ENCODE data around the gene WDR12. TPM values are rescaled to one million over a fixed set of nuclear protein-coding genes. Genes with fewer than 3 reads are reported as not detected.

The WDR12 gene
- total RNA-seq, 1 experiment from 2014 or later = 60.5 TPM

- no peak overlapping the region for H3K27ac ChIP-seq (ENCODE audit: low read length)
- H4K20me1 ChIP-seq (ENCODE audit: low read length) = no peaks in the 10 kb centered on the region
- no peaks in the 10 kb centered on the region for H3K9me3 ChIP-seq (ENCODE audit: low read length)
- no peak overlapping the region for H3K9ac ChIP-seq (ENCODE audit: low read length)
- no peaks in the 10 kb centered on the region for H3K9me2 ChIP-seq (replicated peaks; ENCODE audit: low read length)
- CTCF ChIA-PET = no interaction called here
- H2AFZ ChIP-seq (ENCODE audit: low read length) = no peak overlapping the region
- POLR2A ChIA-PET (ENCODE audit: unreplicated experiment) = interaction anchor here (0.5 kb wide), 1 partner anchor 161 kb away, joined by 3 read pairs; no protein-coding TSS in a partner anchor
- no peaks in the 10 kb centered on the region for H3K4me1 ChIP-seq (ENCODE audit: insufficient read depth, low read length)
- no TSS peak for BruUV-seq (replicated peaks)
- DNase-seq (no peak), ATAC-seq (no peak)
- no peaks in the 10 kb centered on the region for H3K27me3 ChIP-seq (ENCODE audit: low read length)
- no peak for TF ChIP-seq EZH2 (IDR thresholded peaks at IDR 0.05; ENCODE audit: low read length, unreplicated experiment)
- TF ChIP-seq, protein P1, sequence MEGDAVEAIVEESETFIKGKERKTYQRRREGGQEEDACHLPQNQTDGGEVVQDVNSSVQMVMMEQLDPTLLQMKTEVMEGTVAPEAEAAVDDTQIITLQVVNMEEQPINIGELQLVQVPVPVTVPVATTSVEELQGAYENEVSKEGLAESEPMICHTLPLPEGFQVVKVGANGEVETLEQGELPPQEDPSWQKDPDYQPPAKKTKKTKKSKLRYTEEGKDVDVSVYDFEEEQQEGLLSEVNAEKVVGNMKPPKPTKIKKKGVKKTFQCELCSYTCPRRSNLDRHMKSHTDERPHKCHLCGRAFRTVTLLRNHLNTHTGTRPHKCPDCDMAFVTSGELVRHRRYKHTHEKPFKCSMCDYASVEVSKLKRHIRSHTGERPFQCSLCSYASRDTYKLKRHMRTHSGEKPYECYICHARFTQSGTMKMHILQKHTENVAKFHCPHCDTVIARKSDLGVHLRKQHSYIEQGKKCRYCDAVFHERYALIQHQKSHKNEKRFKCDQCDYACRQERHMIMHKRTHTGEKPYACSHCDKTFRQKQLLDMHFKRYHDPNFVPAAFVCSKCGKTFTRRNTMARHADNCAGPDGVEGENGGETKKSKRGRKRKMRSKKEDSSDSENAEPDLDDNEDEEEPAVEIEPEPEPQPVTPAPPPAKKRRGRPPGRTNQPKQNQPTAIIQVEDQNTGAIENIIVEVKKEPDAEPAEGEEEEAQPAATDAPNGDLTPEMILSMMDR (conservative IDR thresholded peaks at IDR 0.05; ENCODE audit: low read depth, low read length) = no peak
- TF ChIP-seq EZH2phosphoT487 (IDR thresholded peaks at IDR 0.05; ENCODE audit: borderline replicate concordance, low read length) = no peak
- no peak overlapping the region for H3K4me2 ChIP-seq (ENCODE audit: low read length)
- H3K4me3 ChIP-seq (ENCODE audit: low read length) = no peak overlapping the region
- no peaks in the 10 kb centered on the region for H3F3A ChIP-seq (ENCODE audit: low read length, unreplicated experiment)
- no peaks in the 10 kb centered on the region for H3K79me2 ChIP-seq (ENCODE audit: low read length)
- intact Hi-C loops (cut with micrococcal nuclease) = no loop called here
- peaks cover 17% of the 10 kb centered on the region; the same call in 1 of the 2 replicates for H3K36me3 ChIP-seq (ENCODE audit: low read depth, low read length)
Observed at GRCh38 chr2:202885190-202885589, 26.3 kb downstream of the WDR12 start.

DNA sequence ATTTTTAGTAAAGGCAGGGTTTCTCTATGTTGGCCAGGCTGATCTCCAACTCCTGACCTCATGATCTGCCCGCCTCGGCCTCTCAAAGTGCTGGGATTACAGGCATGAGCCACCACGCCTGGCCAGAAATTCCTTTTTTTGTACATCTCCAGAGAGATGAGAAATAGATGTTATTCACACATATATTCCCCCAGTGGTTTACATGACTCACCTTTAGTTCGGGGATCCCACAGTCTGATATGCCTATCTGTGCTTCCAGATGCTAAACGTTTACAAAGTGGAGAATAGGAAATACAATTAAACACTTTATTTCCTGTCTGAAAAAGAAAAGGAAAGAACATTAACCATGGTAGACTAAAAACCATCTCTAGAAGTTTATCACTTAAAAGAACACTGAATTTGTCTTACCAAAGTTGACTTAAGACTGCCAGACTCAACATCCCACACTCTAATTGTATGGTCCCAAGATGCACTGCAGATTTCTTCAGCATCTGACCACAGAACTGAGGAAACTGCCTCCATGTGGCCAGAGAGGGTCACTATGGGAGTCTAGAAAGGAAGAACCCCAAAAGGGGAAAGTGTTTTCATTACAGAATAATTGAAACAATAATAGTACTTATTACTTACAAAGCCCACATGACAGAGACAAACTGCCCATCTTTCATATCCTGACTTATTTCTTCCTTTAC is 27.3 kb downstream of the WDR12 start:
- Histone ChIP-seq H3K27me3 (ENCODE audit: low read length) (no peaks in the 10 kb centered on the region), H3K4me3 (ENCODE audit: low read length) (no peak overlapping the region), H3K9me2 (replicated peaks; ENCODE audit: low read length) (no peaks in the 10 kb centered on the region), H3K27ac (ENCODE audit: low read length) (no peak overlapping the region), H3K9ac (ENCODE audit: low read length) (no peak overlapping the region), H3K36me3 (ENCODE audit: low read depth, low read length) (peaks cover 12% of the 10 kb centered on the region; the same call in 1 of the 2 replicates), H3K79me2 (ENCODE audit: low read length) (no peaks in the 10 kb centered on the region), H2AFZ (ENCODE audit: low read length) (no peak overlapping the region), H4K20me1 (ENCODE audit: low read length) (no peaks in the 10 kb centered on the region), H3K4me1 (ENCODE audit: insufficient read depth, low read length) (no peaks in the 10 kb centered on the region), H3F3A (ENCODE audit: low read length, unreplicated experiment) (no peaks in the 10 kb centered on the region), H3K4me2 (ENCODE audit: low read length) (no peak overlapping the region), H3K9me3 (ENCODE audit: low read length) (no peaks in the 10 kb centered on the region)
- intact Hi-C loops (cut with micrococcal nuclease) = no loop called here
- ATAC-seq (no peak), DNase-seq (no peak)
- POLR2A ChIA-PET (ENCODE audit: unreplicated experiment) = no interaction called here
- TF ChIP-seq EZH2 (IDR thresholded peaks at IDR 0.05; ENCODE audit: low read length, unreplicated experiment) (no peak), EZH2phosphoT487 (IDR thresholded peaks at IDR 0.05; ENCODE audit: borderline replicate concordance, low read length) (no peak)
- TF ChIP-seq, protein P1 (conservative IDR thresholded peaks at IDR 0.05; ENCODE audit: low read depth, low read length) = no peak; the same call in 1 of the 2 replicates
- CTCF ChIA-PET = no interaction called here
- BruUV-seq (replicated peaks) = no TSS peak

GRCh38 chr2:202881570-202881969 is 29.9 kb downstream of the WDR12 start:
- no peak for DNase-seq
- H3K9ac ChIP-seq (ENCODE audit: low read length) = no peak overlapping the region
- no peaks in the 10 kb centered on the region for H4K20me1 ChIP-seq (ENCODE audit: low read length)
- no peak for ATAC-seq
- no peaks in the 10 kb centered on the region for H3K27me3 ChIP-seq (ENCODE audit: low read length)
- no peak overlapping the region for H3K4me2 ChIP-seq (ENCODE audit: low read length)
- no peaks in the 10 kb centered on the region for H3K9me3 ChIP-seq (ENCODE audit: low read length)
- no peaks in the 10 kb centered on the region for H3K9me2 ChIP-seq (replicated peaks; ENCODE audit: low read length)
- CTCF ChIA-PET = no interaction called here
- intact Hi-C loops (cut with micrococcal nuclease) = no loop called here
- TF ChIP-seq EZH2 (IDR thresholded peaks at IDR 0.05; ENCODE audit: low read length, unreplicated experiment) (no peak), EZH2phosphoT487 (IDR thresholded peaks at IDR 0.05; ENCODE audit: borderline replicate concordance, low read length) (no peak)
- TF ChIP-seq, protein P1 (conservative IDR thresholded peaks at IDR 0.05; ENCODE audit: low read depth, low read length) = no peak
- H3F3A ChIP-seq (ENCODE audit: low read length, unreplicated experiment) = no peaks in the 10 kb centered on the region
- POLR2A ChIA-PET (ENCODE audit: unreplicated experiment) = no interaction called here
- peaks cover 12% of the 10 kb centered on the region; the same call in 1 of the 2 replicates for H3K36me3 ChIP-seq (ENCODE audit: low read depth, low read length)
- H3K27ac ChIP-seq (ENCODE audit: low read length) = no peak overlapping the region
- BruUV-seq (replicated peaks) = no TSS peak
- H2AFZ ChIP-seq (ENCODE audit: low read length) = no peak overlapping the region
- H3K79me2 ChIP-seq (ENCODE audit: low read length) = no peaks in the 10 kb centered on the region
- H3K4me3 ChIP-seq (ENCODE audit: low read length) = no peak overlapping the region
- H3K4me1 ChIP-seq (ENCODE audit: insufficient read depth, low read length) = no peaks in the 10 kb centered on the region

Data from PC-3 (cell line).